A549 (cell line): ENCODE measurements around the gene TECPR2.

Source experiments
- CBX8 ChIP-seq: fragments of 200-600 bp; sonication (generic); IDR thresholded peaks from 2 replicates; pipeline ENCODE4 v1.6.1; 2016
- RAD21 ChIP-seq, 2 experiments: fragments of >200 bp in 1 of 2; sonication (Bioruptor Twin) in 1 of 2; formaldehyde crosslinking in 1 of 2; IDR thresholded peaks in 1 of 2; conservative IDR thresholded peaks in 1 of 2; 2 replicates in 1 of 2; 3 replicates in 1 of 2; pipeline ENCODE4 v1.6.1; 2012 to 2018; ENCODE audit warnings: inconsistent platforms in 1 of 2
- TF ChIP-seq, protein P1 (sequence below): fragments of >200 bp; sonication (Bioruptor Twin); formaldehyde crosslinking; IDR thresholded peaks from 3 replicates; pipeline ENCODE4 v1.5.1; 2016

DNA sequence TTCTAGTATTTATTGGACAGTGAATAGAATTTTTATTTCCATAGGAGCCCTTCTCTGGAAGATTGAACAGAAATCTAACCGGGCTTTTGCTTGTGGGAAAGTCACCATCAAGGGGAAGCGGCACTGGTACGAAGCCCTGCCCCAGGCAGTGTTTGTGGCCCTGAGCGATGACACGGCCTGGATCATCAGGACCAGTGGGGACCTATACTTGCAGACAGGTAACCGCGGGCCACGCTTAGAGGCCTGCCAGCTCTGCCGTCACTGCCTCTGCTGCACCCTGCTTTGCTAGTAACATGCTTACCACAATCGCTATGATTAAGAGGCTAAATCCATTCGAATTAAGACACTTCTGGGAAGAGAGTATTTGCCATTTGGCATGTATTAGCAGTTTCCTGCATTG, 77.7 kb downstream of the TECPR2 start:
- TF ChIP-seq CBX8 (no peak), RAD21 (conservative IDR thresholded peaks at IDR 0.05 in 1 of 2, IDR thresholded peaks at IDR 0.05 in 1 of 2) (no peak)
- TF ChIP-seq, protein P1, sequence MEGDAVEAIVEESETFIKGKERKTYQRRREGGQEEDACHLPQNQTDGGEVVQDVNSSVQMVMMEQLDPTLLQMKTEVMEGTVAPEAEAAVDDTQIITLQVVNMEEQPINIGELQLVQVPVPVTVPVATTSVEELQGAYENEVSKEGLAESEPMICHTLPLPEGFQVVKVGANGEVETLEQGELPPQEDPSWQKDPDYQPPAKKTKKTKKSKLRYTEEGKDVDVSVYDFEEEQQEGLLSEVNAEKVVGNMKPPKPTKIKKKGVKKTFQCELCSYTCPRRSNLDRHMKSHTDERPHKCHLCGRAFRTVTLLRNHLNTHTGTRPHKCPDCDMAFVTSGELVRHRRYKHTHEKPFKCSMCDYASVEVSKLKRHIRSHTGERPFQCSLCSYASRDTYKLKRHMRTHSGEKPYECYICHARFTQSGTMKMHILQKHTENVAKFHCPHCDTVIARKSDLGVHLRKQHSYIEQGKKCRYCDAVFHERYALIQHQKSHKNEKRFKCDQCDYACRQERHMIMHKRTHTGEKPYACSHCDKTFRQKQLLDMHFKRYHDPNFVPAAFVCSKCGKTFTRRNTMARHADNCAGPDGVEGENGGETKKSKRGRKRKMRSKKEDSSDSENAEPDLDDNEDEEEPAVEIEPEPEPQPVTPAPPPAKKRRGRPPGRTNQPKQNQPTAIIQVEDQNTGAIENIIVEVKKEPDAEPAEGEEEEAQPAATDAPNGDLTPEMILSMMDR = no peak
